ENCODE data around the gene PTP4A2.

Gene PTP4A2

GRCh38 chr1:31859044-31859443 lies 79.1 kb downstream of the PTP4A2 start:
- no peak for TF ChIP-seq CTCF (IDR thresholded peaks at IDR 0.05; ENCODE audit: low read depth, low read length, missing control alignments)
- no peak overlapping the region for H3K4me3 ChIP-seq (ENCODE audit: low read depth, low read length)
- DNase-seq (ENCODE audit: low read depth), result no peak

GRCh38 chr1:31857863-31858262 lies 80.3 kb downstream of the PTP4A2 start:
- DNase-seq (ENCODE audit: low read depth), result no peak
- TF ChIP-seq CTCF (IDR thresholded peaks at IDR 0.05; ENCODE audit: low read depth, low read length, missing control alignments), result no peak
- no peak overlapping the region for H3K4me3 ChIP-seq (ENCODE audit: low read depth, low read length)

All from GM12864 (cell line).